Measurements from ENCODE around the gene TBC1D1. TPM values are rescaled to one million over a fixed set of nuclear protein-coding genes. Genes with fewer than 3 reads are reported as not detected.
A peak's percentile ranks its signal among the peaks of the same experiment; 100 is the strongest.

TBC1D1 gene
- total RNA-seq, 4 donors from 2014 or later, result 122 to 258 (median 139) TPM

DNA sequence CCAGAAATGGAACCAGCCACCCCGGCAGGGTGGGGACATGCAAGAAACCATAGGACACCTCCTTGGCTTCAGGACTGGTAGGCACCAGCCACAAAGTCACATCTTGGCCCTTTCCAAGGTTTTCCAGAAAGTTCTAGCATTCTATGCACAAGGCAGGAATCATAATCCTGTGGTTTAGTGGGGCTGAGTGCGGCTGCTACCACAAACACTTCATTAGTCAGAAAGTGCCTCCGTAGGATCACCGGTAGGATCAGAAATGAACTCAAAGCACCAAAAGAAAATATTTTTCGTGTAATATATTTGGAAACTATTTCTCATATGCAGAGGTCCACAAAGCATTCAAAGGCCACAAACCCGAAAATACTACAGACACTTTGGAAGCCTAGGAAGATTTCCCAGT, 261.0 kb downstream of the TBC1D1 start:
- H3K36me3 ChIP-seq, result no peaks in the 10 kb centered on the region
- WGBS, 2 donors (ENCODE audit: low coverage in 1 of 2), result 86 to 87% methylated on average over 4 to 6 of the region's 6 CpGs
- H3K9me3 ChIP-seq, result no peaks in the 10 kb centered on the region
- H3K27ac ChIP-seq, result no peak overlapping the region
- intact Hi-C loops (cut with DNase I; ENCODE audit: low total_unique reads) (no loop called here), in situ Hi-C loops (cut with MboI; ENCODE audit: low pct_ligation_motif_present in 1 of 4, low pct_unique_long_range_greater_than_20kb in 1 of 4, low sequenced_read_pairs in 3 of 4) (no loop called here)
- H3K4me1 ChIP-seq, result peaks cover 11 to 32% (median 20%) of the 10 kb centered on the region in 4 donors
- DNase-seq, result no peak
- TF ChIP-seq POLR2A (IDR thresholded peaks at IDR 0.05) (no peak), EP300 (IDR thresholded peaks at IDR 0.05; ENCODE audit: low read depth) (no peak), POLR2AphosphoS5 (IDR thresholded peaks at IDR 0.05) (no peak)
- TF ChIP-seq, protein P1, sequence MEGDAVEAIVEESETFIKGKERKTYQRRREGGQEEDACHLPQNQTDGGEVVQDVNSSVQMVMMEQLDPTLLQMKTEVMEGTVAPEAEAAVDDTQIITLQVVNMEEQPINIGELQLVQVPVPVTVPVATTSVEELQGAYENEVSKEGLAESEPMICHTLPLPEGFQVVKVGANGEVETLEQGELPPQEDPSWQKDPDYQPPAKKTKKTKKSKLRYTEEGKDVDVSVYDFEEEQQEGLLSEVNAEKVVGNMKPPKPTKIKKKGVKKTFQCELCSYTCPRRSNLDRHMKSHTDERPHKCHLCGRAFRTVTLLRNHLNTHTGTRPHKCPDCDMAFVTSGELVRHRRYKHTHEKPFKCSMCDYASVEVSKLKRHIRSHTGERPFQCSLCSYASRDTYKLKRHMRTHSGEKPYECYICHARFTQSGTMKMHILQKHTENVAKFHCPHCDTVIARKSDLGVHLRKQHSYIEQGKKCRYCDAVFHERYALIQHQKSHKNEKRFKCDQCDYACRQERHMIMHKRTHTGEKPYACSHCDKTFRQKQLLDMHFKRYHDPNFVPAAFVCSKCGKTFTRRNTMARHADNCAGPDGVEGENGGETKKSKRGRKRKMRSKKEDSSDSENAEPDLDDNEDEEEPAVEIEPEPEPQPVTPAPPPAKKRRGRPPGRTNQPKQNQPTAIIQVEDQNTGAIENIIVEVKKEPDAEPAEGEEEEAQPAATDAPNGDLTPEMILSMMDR (IDR thresholded peaks at IDR 0.05), result no peak
- no peak overlapping the region for H3K4me3 ChIP-seq
- no peaks in the 10 kb centered on the region for H3K27me3 ChIP-seq

DNA sequence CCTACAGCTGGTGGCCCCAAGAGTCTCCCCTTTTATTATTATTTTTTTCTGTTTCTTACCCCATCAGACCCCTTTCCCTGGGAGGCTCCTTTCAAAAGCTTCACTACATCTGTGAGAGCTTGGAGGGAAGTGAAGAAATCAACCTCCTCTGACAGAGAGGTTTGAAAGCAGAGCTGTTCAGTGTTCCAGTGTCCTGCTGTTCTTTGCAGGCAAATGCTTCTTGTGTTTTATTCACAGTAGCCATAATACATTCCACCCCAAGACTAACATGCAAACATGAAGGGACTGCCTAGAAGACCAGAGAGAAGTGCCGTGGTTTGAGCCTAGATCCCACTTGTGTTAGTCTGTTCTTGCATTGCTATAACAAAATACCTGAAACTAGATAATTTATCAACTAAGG, 261.4 kb downstream of the TBC1D1 start:
- Histone ChIP-seq H3K27ac (no peak overlapping the region), H3K27me3 (no peaks in the 10 kb centered on the region), H3K4me1 (peaks cover 11 to 37% (median 23%) of the 10 kb centered on the region in 4 donors), H3K9me3 (no peaks in the 10 kb centered on the region), H3K36me3 (no peaks in the 10 kb centered on the region), H3K4me3 (no peak overlapping the region)
- in situ Hi-C loops (cut with MboI; ENCODE audit: low pct_ligation_motif_present in 1 of 4, low pct_unique_long_range_greater_than_20kb in 1 of 4, low sequenced_read_pairs in 3 of 4) (no loop called here), intact Hi-C loops (cut with DNase I; ENCODE audit: low total_unique reads) (no loop called here)
- WGBS, 2 donors (ENCODE audit: low coverage in 1 of 2), result 88% methylated on average over 1 of the region's 1 CpG; no CpG with 5 or more reads in 1 of the 2 donors
- no peak for DNase-seq
- TF ChIP-seq POLR2A (IDR thresholded peaks at IDR 0.05), result no peak
- no peak for TF ChIP-seq POLR2AphosphoS5 (IDR thresholded peaks at IDR 0.05)
- TF ChIP-seq EP300 (IDR thresholded peaks at IDR 0.05; ENCODE audit: low read depth), result no peak
- TF ChIP-seq, protein P1 (IDR thresholded peaks at IDR 0.05), result no peak

DNA sequence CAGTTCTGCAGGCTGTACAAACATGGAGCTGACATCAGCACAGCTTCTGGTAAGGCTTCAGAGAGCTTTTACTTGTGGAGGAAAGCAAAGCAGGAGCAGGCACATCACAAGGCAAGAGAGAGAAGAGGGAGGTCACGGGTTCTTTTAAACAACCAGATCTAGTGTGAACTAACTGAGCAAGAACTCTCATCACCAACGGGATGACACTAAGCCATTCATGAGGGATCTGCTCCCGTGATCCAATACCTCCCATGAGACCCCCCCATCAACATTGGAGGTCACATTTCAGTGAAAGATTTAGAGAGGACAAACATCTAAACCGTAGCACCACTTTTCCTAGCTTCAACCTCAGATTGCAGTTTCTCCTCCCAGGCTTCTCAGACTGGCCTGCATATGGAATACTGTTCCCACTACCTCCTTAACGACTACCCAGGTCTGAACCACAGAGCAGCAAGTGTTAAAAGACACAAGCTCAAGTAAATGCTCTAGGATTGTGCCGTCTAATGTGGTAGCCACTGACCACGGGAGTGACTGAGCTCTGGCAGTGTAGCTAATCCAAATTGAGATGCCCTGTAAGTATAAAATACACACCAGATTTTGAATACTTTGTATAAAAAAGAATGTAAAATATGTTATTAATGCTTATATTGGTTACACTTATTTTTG, 262.0 kb downstream of the TBC1D1 start:
- H3K9me3 ChIP-seq, result no peaks in the 10 kb centered on the region
- DNase-seq, result no peak
- 86% methylated on average over 7 of the region's 7 CpGs; no CpG with 5 or more reads in 1 of the 2 donors for WGBS, 2 donors (ENCODE audit: low coverage in 1 of 2)
- no peaks in the 10 kb centered on the region for H3K27me3 ChIP-seq
- intact Hi-C loops (cut with DNase I; ENCODE audit: low total_unique reads) (no loop called here), in situ Hi-C loops (cut with MboI; ENCODE audit: low pct_ligation_motif_present in 1 of 4, low pct_unique_long_range_greater_than_20kb in 1 of 4, low sequenced_read_pairs in 3 of 4) (no loop called here)
- peaks cover 11 to 42% (median 26%) of the 10 kb centered on the region in 4 donors for H3K4me1 ChIP-seq
- no peak overlapping the region for H3K4me3 ChIP-seq
- H3K36me3 ChIP-seq, result no peaks in the 10 kb centered on the region
- TF ChIP-seq, protein P1 (IDR thresholded peaks at IDR 0.05), result no peak
- TF ChIP-seq POLR2AphosphoS5 (IDR thresholded peaks at IDR 0.05), result no peak
- TF ChIP-seq POLR2A (IDR thresholded peaks at IDR 0.05), result no peak
- no peak for TF ChIP-seq EP300 (IDR thresholded peaks at IDR 0.05; ENCODE audit: low read depth)
- no peak overlapping the region for H3K27ac ChIP-seq

DNA sequence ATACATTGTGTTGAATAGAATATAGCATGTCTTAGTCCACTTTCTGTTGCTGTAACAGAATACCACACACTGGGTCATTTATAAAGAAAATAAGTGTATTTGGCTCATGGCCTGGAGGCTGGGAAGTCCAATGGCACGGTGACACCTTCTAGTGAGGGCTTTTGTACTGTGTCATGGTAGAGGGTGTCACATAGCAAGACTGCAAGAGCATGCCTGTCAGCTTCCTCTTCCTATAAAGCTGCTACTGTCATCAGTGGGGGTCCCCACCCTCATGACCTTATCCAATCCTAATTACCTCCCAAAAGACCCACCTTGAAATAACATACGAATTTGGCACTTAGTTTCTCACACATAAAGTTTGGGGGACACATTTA, 262.5 kb downstream of the TBC1D1 start:
- in situ Hi-C loops (cut with MboI; ENCODE audit: low pct_ligation_motif_present in 1 of 4, low pct_unique_long_range_greater_than_20kb in 1 of 4, low sequenced_read_pairs in 3 of 4), result no loop called here
- TF ChIP-seq POLR2A (IDR thresholded peaks at IDR 0.05) (no peak), EP300 (IDR thresholded peaks at IDR 0.05; ENCODE audit: low read depth) (no peak), POLR2AphosphoS5 (IDR thresholded peaks at IDR 0.05) (no peak)
- TF ChIP-seq, protein P1 (IDR thresholded peaks at IDR 0.05), result no peak
- Histone ChIP-seq H3K9me3 (no peaks in the 10 kb centered on the region), H3K27me3 (no peaks in the 10 kb centered on the region), H3K27ac (peak overlapping the region in 2 of 4 donors; percentile 84 to 87), H3K4me3 (no peak overlapping the region), H3K36me3 (no peaks in the 10 kb centered on the region), H3K4me1 (peaks cover 11 to 47% (median 26%) of the 10 kb centered on the region in 4 donors)
- 70 to 91% methylated on average over 2 of the region's 2 CpGs for WGBS, 2 donors (ENCODE audit: low coverage in 1 of 2)
- DNase-seq, result no peak
- intact Hi-C loops (cut with DNase I; ENCODE audit: low total_unique reads), result no loop called here

Measured in transverse colon (tissue), 4 donors.